AG04449 (cell line): ENCODE measurements around the gene OPRPN.

Source experiments
- CTCF ChIA-PET: fragments of 350-600 bp; formaldehyde crosslinking; extraction: SDS; loops from one replicate; lab custom pipeline; 2021; ENCODE audit warnings: antibody characterized with exemption; lab: Yijun Ruan, JAX
- POLR2A ChIA-PET: fragments of 400-600, 350-600 bp; formaldehyde crosslinking; extraction: SDS; loops from one replicate; lab custom pipeline; 2020; ENCODE audit warnings: antibody characterized with exemption, inconsistent platforms; lab: Yijun Ruan, JAX
- DNase-seq: peaks from one replicate; pipeline ENCODE4 v3.0.0-alpha.2; 2010; ENCODE audit warnings: low read depth, low spot score
- H3K4me3 ChIP-seq: 2 replicates; pipeline ENCODE4 v1.5.1; 2011; ENCODE audit warnings: low read depth, mild to moderate bottlenecking, control low read depth, low read length
- CTCF ChIP-seq: IDR thresholded peaks from one replicate; pipeline ENCODE4 v1.5.1; 2011; ENCODE audit warnings: mild to moderate bottlenecking, moderate library complexity, low read length, control low read depth, inconsistent platforms; ENCODE audit not compliant: insufficient read depth; ENCODE audit errors: missing control alignments

OPRPN gene

GRCh38 chr4:70399319-70399718, 1.6 kb downstream of the OPRPN start:
- TF ChIP-seq CTCF: no peak
- ChIA-PET CTCF (no interaction called here), POLR2A (no interaction called here)
- DNase-seq: no peak
- no peak overlapping the region for H3K4me3 ChIP-seq

- ChIA-PET CTCF (no interaction called here), POLR2A (no interaction called here)
- no peak overlapping the region for H3K4me3 ChIP-seq
- DNase-seq: no peak
- TF ChIP-seq CTCF: no peak
Observed at GRCh38 chr4:70402762-70403161, 5.0 kb downstream of the OPRPN start.

GRCh38 chr4:70405765-70406164, 8.0 kb downstream of the OPRPN start:
- DNase-seq: no peak
- no peak for TF ChIP-seq CTCF
- CTCF ChIA-PET: no interaction called here
- no peak overlapping the region for H3K4me3 ChIP-seq
- POLR2A ChIA-PET: no interaction called here

- no peak for TF ChIP-seq CTCF
- H3K4me3 ChIP-seq: no peak overlapping the region
- no peak for DNase-seq
- POLR2A ChIA-PET: no interaction called here
- CTCF ChIA-PET: no interaction called here
Observed at GRCh38 chr4:70425306-70425705, 27.6 kb downstream of the OPRPN start.

- POLR2A ChIA-PET: no interaction called here
- TF ChIP-seq CTCF: no peak
- no peak overlapping the region for H3K4me3 ChIP-seq
- no peak for DNase-seq
- CTCF ChIA-PET: no interaction called here
Observed at GRCh38 chr4:70426789-70427188, 29.0 kb downstream of the OPRPN start.

- ChIA-PET POLR2A (no interaction called here), CTCF (no interaction called here)
- no peak overlapping the region for H3K4me3 ChIP-seq
- no peak for DNase-seq
- no peak for TF ChIP-seq CTCF
Observed at GRCh38 chr4:70437197-70437596, 39.5 kb downstream of the OPRPN start.

GRCh38 chr4:70442474-70442873, 44.7 kb downstream of the OPRPN start:
- ChIA-PET CTCF (no interaction called here), POLR2A (no interaction called here)
- TF ChIP-seq CTCF: no peak
- no peak overlapping the region for H3K4me3 ChIP-seq
- DNase-seq: no peak
